Parathyroid adenoma (tissue), 2 donors: Measurements from ENCODE around the gene RELL2.

Experiments used
- H2AFZ ChIP-seq: fragments of 300-600 bp; sonication (generic); one replicate; pipeline ENCODE4 v1.7.0; 2017; ENCODE audit warnings: antibody characterized with exemption, mild to moderate bottlenecking
- H3K27ac ChIP-seq: fragments of 300-600 bp; sonication (generic); one replicate; pipeline ENCODE4 v1.7.0; 2017
- H3K27me3 ChIP-seq: fragments of 300-600 bp; sonication (generic); one replicate; pipeline ENCODE4 v1.7.0; 2017; ENCODE audit warnings: low read length; ENCODE audit not compliant: control insufficient read depth, insufficient read depth
- H3K36me3 ChIP-seq: fragments of 300-600 bp; sonication (generic); one replicate; pipeline ENCODE4 v1.7.0; 2017; ENCODE audit warnings: low read length; ENCODE audit not compliant: control insufficient read depth, insufficient read depth
- H3K4me1 ChIP-seq: fragments of 300-600 bp; sonication (generic); one replicate; pipeline ENCODE4 v1.7.0; 2017; ENCODE audit warnings: control low read depth
- H3K4me2 ChIP-seq: fragments of 300-600 bp; sonication (generic); one replicate; pipeline ENCODE4 v1.7.0; 2017; ENCODE audit warnings: low read length
- H3K4me3 ChIP-seq: fragments of 300-600 bp; sonication (generic); one replicate; pipeline ENCODE4 v1.7.0; 2017; ENCODE audit warnings: low read depth, low read length
- H3K79me2 ChIP-seq: fragments of 300-600 bp; sonication (generic); one replicate; pipeline ENCODE4 v1.7.0; 2017; ENCODE audit warnings: control low read depth
- H3K9ac ChIP-seq: fragments of 300-600 bp; sonication (generic); one replicate; pipeline ENCODE4 v1.7.0; 2017; ENCODE audit warnings: mild to moderate bottlenecking
- H3K9me3 ChIP-seq: fragments of 300-600 bp; sonication (generic); one replicate; pipeline ENCODE4 v1.7.0; 2017; ENCODE audit warnings: low read length; ENCODE audit not compliant: control insufficient read depth
- CTCF ChIP-seq: fragments of 300-600 bp; sonication (generic); IDR thresholded peaks from one replicate; pipeline ENCODE4 v1.7.0; 2017; ENCODE audit warnings: antibody characterized with exemption, mild to moderate bottlenecking
- donor health status: primary hyperparathyroidism.

Gene RELL2

GRCh38 chr5:141681695-141682641, 45.2 kb downstream of the RELL2 start, which contains the start of gene ARAP3:
Gene ARAP3 (minus strand): TSS chr5:141682230. CDS start chr5:141680486, 1,744 bp downstream.
- Histone ChIP-seq H2AFZ (peak within 1 kb of the TSS; percentile 92), H3K79me2 (peaks cover 3% of the 10 kb centered on the region), H3K27ac (peak within 1 kb of the TSS; percentile 81), H3K27me3 (no peaks in the 10 kb centered on the region), H3K36me3 (no peaks in the 10 kb centered on the region), H3K4me1 (peaks cover 15% of the 10 kb centered on the region), H3K9ac (peak within 1 kb of the TSS; percentile 43), H3K9me3 (no peaks in the 10 kb centered on the region), H3K4me2 (peak within 1 kb of the TSS; percentile 95), H3K4me3 (peak within 1 kb of the TSS; percentile 71)
- TF ChIP-seq CTCF, result no peak

GRCh38 chr5:141683596-141684141, 46.9 kb downstream of the RELL2 start:
- peaks cover 15% of the 10 kb centered on the region for H3K4me1 ChIP-seq
- peak overlapping the region; percentile 1 for H2AFZ ChIP-seq
- no peak overlapping the region for H3K9ac ChIP-seq
- H3K4me3 ChIP-seq, result no peak overlapping the region
- H3K27me3 ChIP-seq, result no peaks in the 10 kb centered on the region
- no peak for TF ChIP-seq CTCF
- H3K4me2 ChIP-seq, result no peak overlapping the region
- no peaks in the 10 kb centered on the region for H3K9me3 ChIP-seq
- peaks cover 3% of the 10 kb centered on the region for H3K79me2 ChIP-seq
- no peaks in the 10 kb centered on the region for H3K36me3 ChIP-seq
- no peak overlapping the region for H3K27ac ChIP-seq

- no peak overlapping the region for H3K9ac ChIP-seq
- H3K4me1 ChIP-seq, result peaks cover 15% of the 10 kb centered on the region
- H3K79me2 ChIP-seq, result no peaks in the 10 kb centered on the region
- H3K9me3 ChIP-seq, result no peaks in the 10 kb centered on the region
- H3K36me3 ChIP-seq, result no peaks in the 10 kb centered on the region
- no peak for TF ChIP-seq CTCF
- no peaks in the 10 kb centered on the region for H3K27me3 ChIP-seq
- H3K4me2 ChIP-seq, result no peak overlapping the region
- no peak overlapping the region for H3K4me3 ChIP-seq
- no peak overlapping the region for H3K27ac ChIP-seq
- no peak overlapping the region for H2AFZ ChIP-seq
Measured at GRCh38 chr5:141685591-141685990, 48.8 kb downstream of the RELL2 start.

- Histone ChIP-seq H3K27ac (no peak overlapping the region), H2AFZ (no peak overlapping the region), H3K9ac (no peak overlapping the region), H3K4me3 (no peak overlapping the region), H3K4me2 (no peak overlapping the region), H3K27me3 (no peaks in the 10 kb centered on the region), H3K79me2 (no peaks in the 10 kb centered on the region), H3K9me3 (no peaks in the 10 kb centered on the region), H3K4me1 (peaks cover 3% of the 10 kb centered on the region), H3K36me3 (no peaks in the 10 kb centered on the region)
- TF ChIP-seq CTCF, result no peak
Measured at GRCh38 chr5:141686648-141687416, 50.0 kb downstream of the RELL2 start.
